Prostate gland (tissue), 2 donors: ENCODE data around the gene BPIFB1. TPM values are rescaled to one million over a fixed set of nuclear protein-coding genes. Genes with fewer than 3 reads are reported as not detected.

Experiments
- DNase-seq: peaks from one replicate; pipeline ENCODE4 v3.0.0-alpha.2; 2019; ENCODE audit warnings: low spot score
- H3K27ac ChIP-seq, 2 donors: fragments of 200-600 bp; sonication (generic); 2 replicates each; pipeline ENCODE4 v1.5.1; 2017 to 2019
- H3K27me3 ChIP-seq: fragments of 200-600 bp; sonication (generic); replicated peaks from 2 replicates; pipeline ENCODE4 v1.5.1; 2019; ENCODE audit not compliant: insufficient read depth
- H3K36me3 ChIP-seq, 2 donors: fragments of 200-600 bp; sonication (generic); 1 replicate in 1 of 2; 2 replicates in 1 of 2; pipeline versions ENCODE4 v1.5.1 to v1.8.1; 2017 to 2019
- H3K4me1 ChIP-seq: fragments of 200-600 bp; sonication (generic); replicated peaks from 2 replicates; pipeline ENCODE4 v1.5.1; 2019
- H3K4me3 ChIP-seq, 2 donors: fragments of 200-600 bp; sonication (generic); 2 replicates each; pipeline ENCODE4 v1.5.1; 2017 to 2019
- H3K9me3 ChIP-seq: fragments of 200-600 bp; sonication (generic); 2 replicates; pipeline ENCODE4 v1.5.1; 2017
- CTCF ChIP-seq, 4 experiments: fragments of 200-600 bp in 2 of 4; fragments of 450-650 bp in 2 of 4; sonication (generic) in 2 of 4; IDR thresholded peaks; 1 replicate in 3 of 4; 2 replicates in 1 of 4; pipeline ENCODE4 v1.5.1; 2016 to 2019; ENCODE audit warnings: antibody characterized with exemption in 4 of 4, mild to moderate bottlenecking in 2 of 4, moderate library complexity in 2 of 4
- POLR2A ChIP-seq: fragments of 450-650 bp; IDR thresholded peaks from one replicate; pipeline ENCODE4 v1.6.1; 2016; ENCODE audit warnings: antibody characterized with exemption, mild to moderate bottlenecking
- POLR2AphosphoS5 ChIP-seq: sonication (generic); formaldehyde crosslinking; IDR thresholded peaks from one replicate; pipeline ENCODE4 v1.6.1; 2017; ENCODE audit warnings: antibody characterized with exemption
- WGBS: methylation state at CpG from one replicate; pipeline ENCODE4 v1.1.5; 2018; 5-methylcytosine and 5-hydroxymethylcytosine counted together
- intact Hi-C: fragments of 100-400 bp; cut with DNase I; formaldehyde crosslinking; loops from one replicate; pipeline ENCODE4 v1.14.2; 2022
- total RNA-seq, 2 donors: library from RNA; depleted of rRNA; stranded (reverse); fragments of >200 nt; gene quantifications; one replicate each; pipeline ENCODE4 v1.1.0, GENCODE V29; 2016

The BPIFB1 gene
- total RNA-seq, 2 donors from 2014 or later: 2.1 TPM; not detected in 1

GRCh38 chr20:33345342-33345741 lies 62.3 kb downstream of the BPIFB1 start:
- TF ChIP-seq CTCF (IDR thresholded peaks at IDR 0.05): no peak
- no peak for TF ChIP-seq POLR2AphosphoS5
- H3K4me1 ChIP-seq: no peaks in the 10 kb centered on the region
- WGBS: 58% methylated on average over 9 of the region's 9 CpGs
- no peak for DNase-seq
- no peaks in the 10 kb centered on the region for H3K36me3 ChIP-seq
- H3K9me3 ChIP-seq: no peaks in the 10 kb centered on the region
- no peak overlapping the region for H3K4me3 ChIP-seq
- H3K27me3 ChIP-seq: no peaks in the 10 kb centered on the region
- H3K27ac ChIP-seq: no peak overlapping the region
- intact Hi-C loops: no loop called here

DNA sequence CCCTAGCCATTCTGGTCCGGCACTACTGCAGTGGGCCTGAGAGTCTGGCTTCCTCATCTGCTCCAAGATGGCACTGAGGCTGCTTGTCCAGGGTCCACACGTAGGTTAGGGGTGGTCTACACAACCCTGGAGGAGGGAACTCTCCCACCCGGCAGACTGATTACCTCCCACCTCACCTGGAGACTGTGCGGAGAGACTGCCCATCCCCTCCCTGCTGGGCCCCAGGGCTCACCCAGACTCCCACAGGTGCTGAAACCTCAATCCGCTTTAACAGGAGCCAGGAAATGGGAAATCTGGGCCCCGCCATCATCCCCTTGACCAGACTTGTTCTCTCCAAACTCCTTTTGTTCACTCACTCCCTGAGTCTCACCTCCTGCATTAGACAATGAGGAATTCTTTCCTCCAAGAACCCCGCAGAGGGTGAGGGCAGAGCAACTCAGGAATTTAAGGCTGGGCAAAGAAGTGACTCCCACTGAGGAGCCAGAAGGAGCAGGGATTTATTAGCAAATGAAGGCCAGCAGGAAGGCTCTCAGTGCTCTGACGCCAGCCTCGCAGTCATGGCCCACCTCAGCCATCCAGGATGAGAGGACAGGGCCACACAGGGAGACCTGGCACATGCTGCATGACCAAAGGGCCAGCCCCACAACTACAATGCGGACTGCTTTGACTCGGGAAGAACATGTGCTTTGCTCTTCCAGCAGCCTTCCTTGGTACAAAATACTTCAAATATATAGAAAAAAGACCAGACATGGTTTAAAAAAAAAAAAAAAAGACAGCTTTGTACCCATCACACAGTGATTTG lies 65.3 kb downstream of the BPIFB1 start:
- DNase-seq: no peak
- no peaks in the 10 kb centered on the region for H3K36me3 ChIP-seq
- no peak overlapping the region for H3K27ac ChIP-seq
- H3K27me3 ChIP-seq: no peaks in the 10 kb centered on the region
- no peak overlapping the region for H3K4me3 ChIP-seq
- H3K4me1 ChIP-seq: no peaks in the 10 kb centered on the region
- intact Hi-C loops: no loop called here
- H3K9me3 ChIP-seq: no peaks in the 10 kb centered on the region
- TF ChIP-seq POLR2A (no peak), CTCF (IDR thresholded peaks at IDR 0.05) (no peak), POLR2AphosphoS5 (no peak)
- WGBS: 77% methylated on average over 11 of the region's 11 CpGs

DNA sequence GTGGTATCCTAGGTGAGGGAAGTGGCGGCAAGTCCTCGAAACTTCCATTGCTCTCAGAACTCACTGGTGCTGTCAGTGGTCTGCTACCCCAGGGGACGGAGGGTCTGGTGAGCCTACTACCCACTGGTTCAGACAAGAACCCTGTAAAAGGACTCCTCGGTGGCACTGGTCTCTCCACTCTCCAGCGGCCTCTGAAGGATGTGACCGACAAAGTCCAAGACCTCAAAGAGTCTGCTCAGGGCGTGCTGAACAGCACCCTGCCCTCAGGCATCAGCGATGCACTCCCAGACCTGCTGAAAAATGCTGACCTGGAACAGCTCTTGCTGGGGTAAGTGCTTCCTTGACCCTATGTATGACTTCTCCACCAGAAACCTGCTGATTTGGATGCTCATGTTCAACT lies 66.5 kb downstream of the BPIFB1 start:
- 98% methylated on average over 7 of the region's 8 CpGs for WGBS
- no peak for DNase-seq
- H3K27me3 ChIP-seq: no peaks in the 10 kb centered on the region
- intact Hi-C loops: no loop called here
- H3K36me3 ChIP-seq: no peaks in the 10 kb centered on the region
- no peaks in the 10 kb centered on the region for H3K4me1 ChIP-seq
- TF ChIP-seq POLR2A: no peak
- no peak for TF ChIP-seq POLR2AphosphoS5
- TF ChIP-seq CTCF (IDR thresholded peaks at IDR 0.05): no peak
- H3K27ac ChIP-seq: no peak overlapping the region
- H3K9me3 ChIP-seq: no peaks in the 10 kb centered on the region
- no peak overlapping the region for H3K4me3 ChIP-seq

DNA sequence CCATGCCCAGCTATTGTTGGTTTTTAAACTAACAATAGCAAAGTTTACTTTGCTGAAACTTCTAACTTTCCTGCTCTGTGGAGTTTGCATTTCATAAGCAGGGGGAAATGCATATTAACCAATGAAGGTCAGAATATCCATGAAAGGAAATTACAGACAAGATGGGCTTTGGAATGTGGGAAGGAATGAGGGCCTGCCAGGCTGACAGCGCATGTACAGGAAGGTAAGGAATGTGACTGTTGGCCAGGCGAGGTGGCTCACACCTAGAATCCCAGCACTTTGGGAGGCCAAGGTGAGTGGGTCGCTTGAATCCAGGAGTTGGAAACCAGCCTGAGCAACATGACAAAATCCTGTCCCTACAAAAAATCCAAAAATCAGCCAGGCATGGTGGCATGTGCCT lies 68.7 kb downstream of the BPIFB1 start:
- Histone ChIP-seq H3K36me3 (no peaks in the 10 kb centered on the region), H3K4me1 (no peaks in the 10 kb centered on the region), H3K27ac (no peak overlapping the region), H3K4me3 (no peak overlapping the region), H3K27me3 (no peaks in the 10 kb centered on the region), H3K9me3 (no peaks in the 10 kb centered on the region)
- DNase-seq: no peak
- TF ChIP-seq POLR2AphosphoS5 (no peak), CTCF (IDR thresholded peaks at IDR 0.05) (no peak), POLR2A (no peak)
- 64% methylated on average over 3 of the region's 3 CpGs for WGBS
- intact Hi-C loops: no loop called here
